GM12878 (cell line): ENCODE measurements around the gene FCER2. TPM values are rescaled to one million over a fixed set of nuclear protein-coding genes. Genes with fewer than 3 reads are reported as not detected.

Experiments used
- ATAC-seq: fragments of 200-7000 bp; cut with Tn5 transposase; 3 replicates; pipeline ENCODE4 v1.9.1; 2020; ENCODE audit warnings: mild to moderate bottlenecking, moderate library complexity
- BruUV-seq: library from RNA; stranded (reverse); fragments of 400-500 nt; replicated peaks from 2 replicates; lab custom pipeline; 2021; lab: Mats Ljungman, UMichigan
- CTCF ChIA-PET: fragments of 300-600 bp; sonication (Branson Sonifier 250); formaldehyde crosslinking; extraction: SDS; loops from one replicate; lab custom pipeline; 2021; ENCODE audit warnings: inconsistent platforms; lab: Yijun Ruan, JAX
- POLR2A ChIA-PET: fragments of 350-600 bp; formaldehyde crosslinking; extraction: SDS; loops from one replicate; lab custom pipeline; 2021; ENCODE audit warnings: inconsistent platforms; lab: Charles Lee
- RAD21 ChIA-PET: fragments of 300-600 bp; sonication (Branson Sonifier 250); formaldehyde crosslinking; loops from one replicate; lab custom pipeline; 2023; ENCODE audit warnings: antibody characterized with exemption; ENCODE audit not compliant: unreplicated experiment; lab: Charles Lee
- SMC1A ChIA-PET: fragments of 300-600 bp; sonication (Branson Sonifier 250); formaldehyde crosslinking; loops from one replicate; lab custom pipeline; 2023; ENCODE audit not compliant: unreplicated experiment, uncharacterized antibody; lab: Charles Lee
- DNase-seq: peaks from one replicate; pipeline ENCODE4 v3.0.0-alpha.2; 2011; ENCODE audit warnings: low read depth, low spot score
- FAIRE-seq: peaks from 3 replicates; lab custom pipeline; 2011; peaks lifted over from hg19 to GRCh38; lab: Jason Lieb, UNC
- H2AFZ ChIP-seq: 2 replicates; pipeline ENCODE4 v1.6.0; 2011; ENCODE audit warnings: low read depth, low read length, control low read depth; ENCODE audit not compliant: control insufficient read depth
- H3K27ac ChIP-seq: 2 replicates; pipeline ENCODE4 v1.5.1; 2011; ENCODE audit warnings: control low read depth; ENCODE audit not compliant: control insufficient read depth, insufficient read depth
- H3K27me3 ChIP-seq, 2 experiments: replicated peaks in 1 of 2; 2 replicates each; pipeline versions ENCODE4 v1.6.0 to v1.6.1; 2011; ENCODE audit warnings: low read length in 1 of 2; ENCODE audit not compliant: control insufficient read depth in 2 of 2, insufficient read depth in 2 of 2
- H3K36me3 ChIP-seq, 2 experiments: 2 replicates each; pipeline ENCODE4 v1.5.1; 2011; ENCODE audit warnings: low read length in 1 of 2; ENCODE audit not compliant: control insufficient read depth in 2 of 2, insufficient read depth in 2 of 2
- H3K4me1 ChIP-seq: 2 replicates; pipeline ENCODE4 v1.6.1; 2011; ENCODE audit warnings: mild to moderate bottlenecking, low read length, moderate library complexity, mixed read lengths; ENCODE audit not compliant: control insufficient read depth, insufficient read depth
- H3K4me2 ChIP-seq: 2 replicates; pipeline ENCODE4 v1.6.0; 2011; ENCODE audit warnings: control low read depth; ENCODE audit not compliant: control insufficient read depth, insufficient read depth
- H3K4me3 ChIP-seq: fragments of 200-600 bp; sonication (generic); 2 replicates; pipeline ENCODE4 v1.5.1; 2016
- H3K79me2 ChIP-seq: 2 replicates; pipeline ENCODE4 v1.6.0; 2011; ENCODE audit warnings: low read length; ENCODE audit not compliant: control insufficient read depth, insufficient read depth
- H3K9ac ChIP-seq: 2 replicates; pipeline ENCODE4 v1.8.0; 2011; ENCODE audit warnings: low read length, control low read depth, mixed read lengths; ENCODE audit not compliant: control insufficient read depth, insufficient read depth
- H3K9me3 ChIP-seq: replicated peaks from 3 replicates; pipeline ENCODE4 v1.5.1; 2011; ENCODE audit warnings: mild to moderate bottlenecking, low read length; ENCODE audit not compliant: control insufficient read depth, insufficient read depth
- H4K20me1 ChIP-seq: 2 replicates; pipeline ENCODE4 v1.6.0; 2011; ENCODE audit not compliant: control insufficient read depth, insufficient read depth
- ASH2L ChIP-seq: fragments of 300-600, 200-600 bp; sonication (generic); IDR thresholded peaks from 2 replicates; pipeline ENCODE4 v1.6.1; 2017; ENCODE audit warnings: low read depth, mild to moderate bottlenecking, borderline replicate concordance
- ATF7 ChIP-seq: fragments of 450-650 bp; IDR thresholded peaks from 2 replicates; pipeline ENCODE4 v1.6.1; 2016; ENCODE audit warnings: low read depth, mild to moderate bottlenecking
- CHD4 ChIP-seq: fragments of 200-600 bp; sonication (generic); IDR thresholded peaks from 2 replicates; pipeline ENCODE4 v1.6.1; 2016; ENCODE audit warnings: mild to moderate bottlenecking
- DPF2 ChIP-seq: fragments of 450-650 bp; IDR thresholded peaks from 2 replicates; pipeline ENCODE4 v1.6.1; 2017; ENCODE audit warnings: mild to moderate bottlenecking
- EED ChIP-seq: sonication (generic); IDR thresholded peaks from 2 replicates; pipeline ENCODE4 v1.6.1; 2016; ENCODE audit warnings: antibody characterized with exemption, low read depth
- POLR2A ChIP-seq: IDR thresholded peaks from 2 replicates; pipeline ENCODE4 v1.6.1; 2011; ENCODE audit warnings: low read depth, mild to moderate bottlenecking, low read length
- POLR2AphosphoS5 ChIP-seq: IDR thresholded peaks from 2 replicates; pipeline ENCODE4 v1.6.1; 2011; ENCODE audit warnings: mild to moderate bottlenecking, low read length, inconsistent platforms
- RAD51 ChIP-seq: fragments of 450-650 bp; IDR thresholded peaks from 2 replicates; pipeline ENCODE4 v1.6.1; 2016; ENCODE audit warnings: moderate library complexity, mild to moderate bottlenecking, inconsistent platforms
- ZNF217 ChIP-seq: fragments of 450-650 bp; IDR thresholded peaks from 2 replicates; pipeline ENCODE4 v1.6.1; 2017; ENCODE audit warnings: antibody characterized with exemption, mild to moderate bottlenecking
- WGBS: methylation state at CpG from one replicate; pipeline ENCODE4 v1.1.6; 2016; ENCODE audit warnings: low lambda C conversion rate; ENCODE audit not compliant: insufficient replicate concordance, insufficient coverage; ENCODE audit errors: missing lambda C conversion rate; 5-methylcytosine and 5-hydroxymethylcytosine counted together
- in situ Hi-C: fragments of 300-500 bp; cut with MboI; formaldehyde crosslinking; loops from 9 replicates; pipeline ENCODE4 v1.14.3; 2018; ENCODE audit warnings: mixed read lengths
- intact Hi-C: fragments of 100-400 bp; cut with micrococcal nuclease; formaldehyde crosslinking; loops from one replicate; pipeline ENCODE4 v1.14.2; 2022; ENCODE audit not compliant: unreplicated experiment
- polyA plus RNA-seq, 11 experiments: library from polyadenylated mRNA; depleted of rRNA in 4 of 11; unstranded in 6 of 11; stranded (reverse) in 5 of 11; fragments of >200 nt; fragmentation: Nextera tagmentation in 4 of 11; fragmentation: Illumina TruSeq in 1 of 11; extraction: Ambion mirVana in 4 of 11; extraction: Trizol in 1 of 11; gene quantifications; 1 replicate in 1 of 11; 2 replicates in 10 of 11; pipeline versions ENCODE4 v1.2.1 to v1.2.3, GENCODE V29; 2011 to 2016; ENCODE audit warnings: inconsistent platforms in 2 of 11, missing spikeins in 2 of 11, low read depth in 1 of 11
- total RNA-seq, 4 experiments: library from RNA; depleted of rRNA in 3 of 4; stranded (reverse); fragments of >200 nt in 3 of 4; fragmentation: Illumina TruSeq in 1 of 4; extraction: Trizol in 1 of 4; gene quantifications; 2 replicates each; pipeline versions ENCODE4 v1.2.1 to v1.2.3, GENCODE V29; 2013 to 2021
- TF ChIP-seq, protein P1 (sequence below): fragments of 450-650 bp; formaldehyde crosslinking; IDR thresholded peaks from 2 replicates; pipeline ENCODE4 v1.5.0; 2022; ENCODE audit warnings: mild to moderate bottlenecking, missing genetic modification characterization
- TF ChIP-seq, protein P2 (sequence below): fragments of 450-650 bp; formaldehyde crosslinking; IDR thresholded peaks from 2 replicates; pipeline ENCODE4 v1.4.0; 2022; ENCODE audit warnings: mild to moderate bottlenecking, moderate library complexity
- TF ChIP-seq, protein P3 (sequence below): IDR thresholded peaks from 2 replicates; pipeline ENCODE4 v1.6.1; 2011; ENCODE audit warnings: low read depth, low read length, improper control_type of control experiment, borderline replicate concordance
- TF ChIP-seq, protein P4 (sequence below): IDR thresholded peaks from 2 replicates; pipeline ENCODE4 v1.6.1; 2011; ENCODE audit warnings: low read depth, mild to moderate bottlenecking, low read length, moderate library complexity, borderline replicate concordance; ENCODE audit errors: extremely low read depth

The FCER2 gene
- total and polyA plus RNA-seq, 10 of the 15 experiments (the other 5 are each of a cell fraction or from before 2014, with no cell fraction given): 44.0 to 424 (median 241) TPM

DNA sequence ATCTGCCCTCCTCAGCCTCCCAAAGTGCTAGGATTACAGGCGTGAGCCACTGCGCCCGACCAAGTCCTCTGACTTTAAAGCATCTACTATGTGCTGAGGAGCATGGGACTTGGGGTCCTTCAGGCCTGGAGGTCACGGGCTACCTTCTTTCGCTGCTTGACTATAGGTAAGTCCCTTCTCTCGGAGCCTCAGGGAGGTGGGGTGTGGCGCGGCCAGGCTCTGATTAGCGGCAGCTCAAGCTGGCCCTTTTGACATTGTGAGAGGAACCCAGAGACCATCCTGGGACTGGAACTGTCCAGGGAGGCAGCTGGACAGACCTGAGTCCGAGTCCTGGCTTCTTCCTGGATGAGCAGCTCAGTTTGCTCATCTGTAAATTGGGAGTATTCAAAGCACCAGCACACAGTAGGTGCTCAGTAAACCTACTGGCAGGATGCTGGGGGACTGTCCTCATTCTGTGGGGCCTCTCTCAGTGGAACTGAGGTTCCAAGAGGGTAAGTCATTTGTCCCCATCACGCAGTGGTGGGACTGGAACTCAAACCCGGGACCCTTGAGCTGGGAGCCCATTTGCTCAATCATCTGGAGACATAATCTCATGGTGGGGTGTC lies 780 bp downstream of the FCER2 start:
- FAIRE-seq (no peak), DNase-seq (no peak), ATAC-seq (no peak)
- ChIA-PET RAD21 (interaction anchor here (0.5 to 2.5 kb wide), 10 partner anchors 9 to 356 kb away, joined by 3 to 11 read pairs (median 4); partner anchors contain the start of gene TRAPPC5), SMC1A (interaction anchor here (0.7 to 5.5 kb wide), 3 partner anchors 8 to 99 kb away, joined by 3 to 26 read pairs (median 3); partner anchors contain the start of gene TRAPPC5), POLR2A (interaction anchor here (0.6 to 1.4 kb wide), 5 partner anchors 18 to 368 kb away, joined by 3 to 5 read pairs (median 3); no protein-coding TSS in a partner anchor), CTCF (interaction anchor here (0.6 to 2.2 kb wide), 4 partner anchors 11 to 71 kb away, joined by 3 to 15 read pairs (median 3); partner anchors contain the start of gene TRAPPC5)
- peaks cover 54% of the 10 kb centered on the region for H3K79me2 ChIP-seq
- H3K4me1 ChIP-seq: peaks cover 52% of the 10 kb centered on the region
- 46% methylated on average over 12 of the region's 12 CpGs for WGBS
- in situ Hi-C loops: loop anchor here (10.0 kb wide), 2 partner anchors 516 to 1176 kb away; no protein-coding TSS in a partner anchor
- peak overlapping the region; percentile 81 for H3K9ac ChIP-seq
- H2AFZ ChIP-seq: no peak overlapping the region
- intact Hi-C loops: loop anchor here (2.0 to 10.0 kb wide), 3 partner anchors 42 to 494 kb away; no protein-coding TSS in a partner anchor
- H3K9me3 ChIP-seq: no peaks in the 10 kb centered on the region; the same call in 1 of the 3 replicates
- peak overlapping the region; percentile 97 for H3K4me2 ChIP-seq
- H3K4me3 ChIP-seq: peak overlapping the region; percentile 100
- TF ChIP-seq, protein P1, sequence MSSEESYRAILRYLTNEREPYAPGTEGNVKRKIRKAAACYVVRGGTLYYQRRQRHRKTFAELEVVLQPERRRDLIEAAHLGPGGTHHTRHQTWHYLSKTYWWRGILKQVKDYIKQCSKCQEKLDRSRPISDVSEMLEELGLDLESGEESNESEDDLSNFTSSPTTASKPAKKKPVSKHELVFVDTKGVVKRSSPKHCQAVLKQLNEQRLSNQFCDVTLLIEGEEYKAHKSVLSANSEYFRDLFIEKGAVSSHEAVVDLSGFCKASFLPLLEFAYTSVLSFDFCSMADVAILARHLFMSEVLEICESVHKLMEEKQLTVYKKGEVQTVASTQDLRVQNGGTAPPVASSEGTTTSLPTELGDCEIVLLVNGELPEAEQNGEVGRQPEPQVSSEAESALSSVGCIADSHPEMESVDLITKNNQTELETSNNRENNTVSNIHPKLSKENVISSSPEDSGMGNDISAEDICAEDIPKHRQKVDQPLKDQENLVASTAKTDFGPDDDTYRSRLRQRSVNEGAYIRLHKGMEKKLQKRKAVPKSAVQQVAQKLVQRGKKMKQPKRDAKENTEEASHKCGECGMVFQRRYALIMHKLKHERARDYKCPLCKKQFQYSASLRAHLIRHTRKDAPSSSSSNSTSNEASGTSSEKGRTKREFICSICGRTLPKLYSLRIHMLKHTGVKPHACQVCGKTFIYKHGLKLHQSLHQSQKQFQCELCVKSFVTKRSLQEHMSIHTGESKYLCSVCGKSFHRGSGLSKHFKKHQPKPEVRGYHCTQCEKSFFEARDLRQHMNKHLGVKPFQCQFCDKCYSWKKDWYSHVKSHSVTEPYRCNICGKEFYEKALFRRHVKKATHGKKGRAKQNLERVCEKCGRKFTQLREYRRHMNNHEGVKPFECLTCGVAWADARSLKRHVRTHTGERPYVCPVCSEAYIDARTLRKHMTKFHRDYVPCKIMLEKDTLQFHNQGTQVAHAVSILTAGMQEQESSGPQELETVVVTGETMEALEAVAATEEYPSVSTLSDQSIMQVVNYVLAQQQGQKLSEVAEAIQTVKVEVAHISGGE (CRISPR knock-in tag): 0 out of 2 replicates have a peak, but pooled peaks have one; percentile 8
- TF ChIP-seq CHD4 (peak; percentile 99), ASH2L (0 out of 2 replicates have a peak, but pooled peaks have one; percentile 14), POLR2A (peak; percentile 59; the same call in 1 of the 2 replicates), RAD51 (peak; percentile 14; the same call in 1 of the 2 replicates), ZNF217 (peak; percentile 100; the same call in 1 of the 2 replicates), EED (no peak; the same call in 1 of the 2 replicates), POLR2AphosphoS5 (peak; percentile 72), DPF2 (peak; percentile 98; the same call in 1 of the 2 replicates), ATF7 (no peak)
- TF ChIP-seq, protein P2, sequence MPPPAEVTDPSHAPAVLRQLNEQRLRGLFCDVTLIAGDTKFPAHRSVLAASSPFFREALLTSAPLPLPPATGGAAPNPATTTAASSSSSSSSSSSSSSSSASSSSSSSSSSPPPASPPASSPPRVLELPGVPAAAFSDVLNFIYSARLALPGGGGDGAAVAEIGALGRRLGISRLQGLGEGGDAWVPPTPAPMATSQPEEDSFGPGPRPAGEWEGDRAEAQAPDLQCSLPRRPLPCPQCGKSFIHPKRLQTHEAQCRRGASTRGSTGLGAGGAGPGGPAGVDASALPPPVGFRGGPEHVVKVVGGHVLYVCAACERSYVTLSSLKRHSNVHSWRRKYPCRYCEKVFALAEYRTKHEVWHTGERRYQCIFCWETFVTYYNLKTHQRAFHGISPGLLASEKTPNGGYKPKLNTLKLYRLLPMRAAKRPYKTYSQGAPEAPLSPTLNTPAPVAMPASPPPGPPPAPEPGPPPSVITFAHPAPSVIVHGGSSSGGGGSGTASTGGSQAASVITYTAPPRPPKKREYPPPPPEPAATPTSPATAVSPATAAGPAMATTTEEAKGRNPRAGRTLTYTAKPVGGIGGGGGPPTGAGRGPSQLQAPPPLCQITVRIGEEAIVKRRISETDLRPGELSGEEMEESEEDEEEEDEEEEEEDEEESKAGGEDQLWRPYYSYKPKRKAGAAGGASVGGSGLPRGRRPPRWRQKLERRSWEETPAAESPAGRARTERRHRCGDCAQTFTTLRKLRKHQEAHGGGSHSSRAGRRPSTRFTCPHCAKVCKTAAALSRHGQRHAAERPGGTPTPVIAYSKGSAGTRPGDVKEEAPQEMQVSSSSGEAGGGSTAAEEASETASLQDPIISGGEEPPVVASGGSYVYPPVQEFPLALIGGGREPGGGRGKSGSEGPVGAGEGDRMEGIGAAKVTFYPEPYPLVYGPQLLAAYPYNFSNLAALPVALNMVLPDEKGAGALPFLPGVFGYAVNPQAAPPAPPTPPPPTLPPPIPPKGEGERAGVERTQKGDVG (CRISPR knock-in tag): no peak
- TF ChIP-seq, protein P3, sequence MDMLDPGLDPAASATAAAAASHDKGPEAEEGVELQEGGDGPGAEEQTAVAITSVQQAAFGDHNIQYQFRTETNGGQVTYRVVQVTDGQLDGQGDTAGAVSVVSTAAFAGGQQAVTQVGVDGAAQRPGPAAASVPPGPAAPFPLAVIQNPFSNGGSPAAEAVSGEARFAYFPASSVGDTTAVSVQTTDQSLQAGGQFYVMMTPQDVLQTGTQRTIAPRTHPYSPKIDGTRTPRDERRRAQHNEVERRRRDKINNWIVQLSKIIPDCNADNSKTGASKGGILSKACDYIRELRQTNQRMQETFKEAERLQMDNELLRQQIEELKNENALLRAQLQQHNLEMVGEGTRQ: no peak
- TF ChIP-seq, protein P4, sequence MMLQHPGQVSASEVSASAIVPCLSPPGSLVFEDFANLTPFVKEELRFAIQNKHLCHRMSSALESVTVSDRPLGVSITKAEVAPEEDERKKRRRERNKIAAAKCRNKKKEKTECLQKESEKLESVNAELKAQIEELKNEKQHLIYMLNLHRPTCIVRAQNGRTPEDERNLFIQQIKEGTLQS: no peak
- no peaks in the 10 kb centered on the region for H4K20me1 ChIP-seq
- BruUV-seq: no TSS peak
- H3K27ac ChIP-seq: peak overlapping the region; percentile 94
- no peaks in the 10 kb centered on the region for H3K27me3 ChIP-seq
- H3K36me3 ChIP-seq: peaks cover 4 to 12% of the 10 kb centered on the region in 2 experiments; a peak in 3 of 4 replicates
